HCT116 (cell line): Measurements from ENCODE around the gene C5orf58. TPM values are rescaled to one million over a fixed set of nuclear protein-coding genes. Genes with fewer than 3 reads are reported as not detected.

ENCODE experiments used
- ATAC-seq: fragments of 200-7000 bp; cut with Tn5 transposase; 2 replicates; pipeline ENCODE4 v1.9.1; 2020; ENCODE audit warnings: mild to moderate bottlenecking, moderate library complexity
- BruUV-seq: library from RNA; stranded (reverse); fragments of 400-500 nt; replicated peaks from 2 replicates; lab custom pipeline; 2021; lab: Mats Ljungman, UMichigan
- CTCF ChIA-PET: fragments of 300-600 bp; sonication (Branson Sonifier 250); formaldehyde crosslinking; loops from one replicate; lab custom pipeline; 2021; ENCODE audit warnings: antibody characterized with exemption; lab: Charles Lee
- POLR2A ChIA-PET: fragments of 300-600, 350-600 bp; sonication (Branson Sonifier 250); formaldehyde crosslinking; loops from one replicate; lab custom pipeline; 2021; ENCODE audit warnings: antibody characterized with exemption; lab: Charles Lee
- RAD21 ChIA-PET, 2 experiments: fragments of 300-600 bp; sonication (Branson Sonifier 250); formaldehyde crosslinking; loops; one replicate each; lab custom pipeline; 2023; ENCODE audit warnings: low total read pairs in 2 of 2; ENCODE audit not compliant: uncharacterized antibody in 2 of 2, unreplicated experiment in 2 of 2, low non-redundant PET in 1 of 2; lab: Charles Lee
- DNase-seq: peaks from one replicate; pipeline ENCODE4 v3.0.0-alpha.2; 2010; ENCODE audit warnings: low read depth, low spot score
- H2AFZ ChIP-seq: fragments of 200-600 bp; shearing (Covaris generic), sonication (generic); 2 replicates; pipeline ENCODE4 v1.6.1; 2017; ENCODE audit warnings: low read depth, mixed run types, mixed read lengths, antibody characterized with exemption, low read length; ENCODE audit not compliant: poor library complexity, severe bottlenecking
- H3K27ac ChIP-seq: 2 replicates; pipeline ENCODE4 v1.5.1; 2012; ENCODE audit warnings: low read depth, low read length
- H3K27me3 ChIP-seq: fragments of 200-600 bp; sonication (generic); 2 replicates; pipeline ENCODE4 v1.6.1; 2016; ENCODE audit warnings: mixed run types, low read length, mixed read lengths; ENCODE audit not compliant: insufficient read depth
- H3K36me3 ChIP-seq, 2 experiments: fragments of 200-500 bp in 1 of 2; fragments of 200-600 bp in 1 of 2; sonication (Bioruptor generic) in 1 of 2; sonication (generic) in 1 of 2; 2 replicates each; pipeline versions ENCODE4 v1.5.1 to v1.6.1; 2014 to 2016; ENCODE audit warnings: low read length in 2 of 2, inconsistent platforms in 1 of 2, mixed read lengths in 1 of 2, mixed run types in 1 of 2; ENCODE audit not compliant: insufficient read depth in 2 of 2, control insufficient read depth in 1 of 2
- H3K4me1 ChIP-seq, 2 experiments: fragments of 200-600 bp in 1 of 2; sonication (generic) in 1 of 2; 2 replicates each; pipeline versions ENCODE4 v1.5.1 to v1.6.1; 2012 to 2017; ENCODE audit warnings: low read length in 2 of 2, inconsistent platforms in 1 of 2, mild to moderate bottlenecking in 1 of 2, mixed read lengths in 1 of 2, mixed run types in 1 of 2, moderate library complexity in 1 of 2; ENCODE audit not compliant: insufficient read depth in 2 of 2, control insufficient read depth in 1 of 2
- H3K4me2 ChIP-seq: fragments of 200-600 bp; sonication (generic); 2 replicates; pipeline ENCODE4 v1.6.1; 2017; ENCODE audit warnings: mixed run types, low read length, mixed read lengths
- H3K4me3 ChIP-seq, 2 experiments: fragments of 200-600 bp in 1 of 2; sonication (generic) in 1 of 2; replicated peaks in 1 of 2; 2 replicates each; pipeline ENCODE4 v1.5.1; 2011 to 2016; ENCODE audit warnings: low read length in 2 of 2, control low read depth in 1 of 2, low read depth in 1 of 2, mild to moderate bottlenecking in 1 of 2, mixed read lengths in 1 of 2, mixed run types in 1 of 2
- H3K79me2 ChIP-seq: fragments of 200-600 bp; sonication (generic); 2 replicates; pipeline ENCODE4 v1.6.1; 2017; ENCODE audit warnings: mild to moderate bottlenecking, mixed run types, low read length, moderate library complexity, mixed read lengths; ENCODE audit not compliant: insufficient read depth
- H3K9ac ChIP-seq: fragments of 200-600 bp; sonication (generic); 2 replicates; pipeline ENCODE4 v1.6.1; 2016; ENCODE audit warnings: low read length, mixed read lengths
- H3K9me2 ChIP-seq: fragments of 200-600 bp; sonication (generic), shearing (Covaris generic); 2 replicates; pipeline ENCODE4 v1.6.1; 2017; ENCODE audit warnings: mixed run types, mild to moderate bottlenecking, moderate library complexity; ENCODE audit not compliant: insufficient read depth
- H3K9me3 ChIP-seq, 2 experiments: fragments of 200-500 bp in 1 of 2; fragments of 200-600 bp in 1 of 2; sonication (Bioruptor generic) in 1 of 2; sonication (generic) in 1 of 2; 2 replicates each; pipeline ENCODE4 v1.6.1; 2014 to 2017; ENCODE audit warnings: low read length in 2 of 2, mixed read lengths in 2 of 2, inconsistent platforms in 1 of 2, low read depth in 1 of 2, mild to moderate bottlenecking in 1 of 2, mixed run types in 1 of 2, moderate library complexity in 1 of 2; ENCODE audit not compliant: control insufficient read depth in 1 of 2, insufficient read depth in 1 of 2
- H4K20me1 ChIP-seq: fragments of 200-600 bp; sonication (generic), shearing (Covaris generic); 2 replicates; pipeline ENCODE4 v1.6.1; 2017; ENCODE audit warnings: mixed run types, mild to moderate bottlenecking, moderate library complexity; ENCODE audit not compliant: insufficient read depth
- EGR1 ChIP-seq: IDR thresholded peaks from 2 replicates; pipeline ENCODE4 v1.6.1; 2012; ENCODE audit warnings: low read depth
- EZH2phosphoT487 ChIP-seq: fragments of 200-600 bp; IDR thresholded peaks from 2 replicates; pipeline ENCODE4 v1.6.1; 2018; ENCODE audit warnings: antibody characterized with exemption, borderline replicate concordance
- FOSL1 ChIP-seq: IDR thresholded peaks from 2 replicates; pipeline ENCODE4 v1.6.1; 2012; ENCODE audit warnings: low read depth
- JUND ChIP-seq: IDR thresholded peaks from 2 replicates; pipeline ENCODE4 v1.6.1; 2012
- POLR2A ChIP-seq: IDR thresholded peaks from 2 replicates; pipeline ENCODE4 v1.7.0; 2011; ENCODE audit warnings: borderline replicate concordance; ENCODE audit not compliant: insufficient read depth, insufficient read length; ENCODE audit errors: extremely low read depth
- RAD21 ChIP-seq: IDR thresholded peaks from 2 replicates; pipeline ENCODE4 v1.6.1; 2012; ENCODE audit warnings: low read depth, mild to moderate bottlenecking
- SRF ChIP-seq: IDR thresholded peaks from 2 replicates; pipeline ENCODE4 v1.6.1; 2012; ENCODE audit warnings: low read depth
- TCF7L2 ChIP-seq: IDR thresholded peaks from 2 replicates; pipeline ENCODE4 v1.7.0; 2011; ENCODE audit warnings: borderline replicate concordance, inconsistent platforms; ENCODE audit not compliant: insufficient read depth, insufficient read length; ENCODE audit errors: extremely low read depth
- ZBTB33 ChIP-seq: IDR thresholded peaks from 2 replicates; pipeline ENCODE4 v1.6.1; 2011; ENCODE audit warnings: mild to moderate bottlenecking, low read length, moderate library complexity; ENCODE audit not compliant: insufficient replicate concordance; ENCODE audit errors: extremely low read depth
- ZNF274 ChIP-seq: fragments of 200-500 bp; sonication (Bioruptor generic); IDR thresholded peaks from 2 replicates; pipeline ENCODE4 v1.6.1; 2014; ENCODE audit warnings: mild to moderate bottlenecking, low read depth, low read length, inconsistent platforms
- intact Hi-C: fragments of 100-400 bp; cut with micrococcal nuclease; formaldehyde crosslinking; loops from 2 replicates; pipeline ENCODE4 v1.10.0; 2022
- total RNA-seq: library from RNA; stranded (reverse); gene quantifications from one replicate; pipeline ENCODE4 v1.2.1, GENCODE V29; 2021; ENCODE audit not compliant: unreplicated experiment
- TF ChIP-seq, protein P1 (sequence below): IDR thresholded peaks from 2 replicates; pipeline ENCODE4 v1.6.1; 2012
- TF ChIP-seq, protein P2 (sequence below): IDR thresholded peaks from 2 replicates; pipeline ENCODE4 v1.6.1; 2012

Gene C5orf58
- total RNA-seq, 1 experiment from 2014 or later: not detected

DNA sequence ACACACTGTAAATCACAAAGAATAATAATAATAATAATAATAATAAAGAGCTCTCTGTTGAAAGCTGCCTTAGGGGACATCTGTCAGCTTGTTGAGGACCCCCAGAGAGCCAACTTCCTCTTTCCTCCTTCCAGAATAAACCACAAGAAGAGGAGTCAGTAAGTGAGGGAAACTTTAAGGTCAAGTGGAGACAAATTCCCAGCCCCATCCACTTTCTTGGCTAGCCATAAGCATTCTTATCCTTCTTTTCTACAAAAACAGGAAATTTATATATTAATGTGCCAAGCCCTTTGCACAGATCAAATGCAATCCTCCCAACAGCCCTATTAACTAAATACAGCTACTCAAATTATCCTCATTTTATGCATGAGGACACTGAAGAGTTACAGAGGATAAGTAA is 9.4 kb upstream of the C5orf58 start:
- H3K4me2 ChIP-seq: no peak overlapping the region
- CTCF ChIA-PET: interaction anchor here (5.6 kb wide), 1 partner anchor 197 kb away, joined by 47 read pairs; no protein-coding TSS in a partner anchor
- no TSS peak for BruUV-seq

More for the DNA sequence above, 9.4 kb upstream of the C5orf58 start:
- Histone ChIP-seq H3K9me2 (no peaks in the 10 kb centered on the region), H3K79me2 (no peaks in the 10 kb centered on the region), H3K27ac (no peak overlapping the region), H3K4me3 (no peak overlapping the region), H3K27me3 (peaks cover 3% of the 10 kb centered on the region; the same call in 1 of the 2 replicates), H3K9ac (no peak overlapping the region), H4K20me1 (no peaks in the 10 kb centered on the region)
- RAD21 ChIA-PET: no interaction called here
- TF ChIP-seq JUND (no peak), RAD21 (no peak), EGR1 (no peak), FOSL1 (no peak), ZNF274 (no peak), EZH2phosphoT487 (no peak), TCF7L2 (no peak), ZBTB33 (no peak), POLR2A (no peak), SRF (no peak)
- TF ChIP-seq, protein P1, sequence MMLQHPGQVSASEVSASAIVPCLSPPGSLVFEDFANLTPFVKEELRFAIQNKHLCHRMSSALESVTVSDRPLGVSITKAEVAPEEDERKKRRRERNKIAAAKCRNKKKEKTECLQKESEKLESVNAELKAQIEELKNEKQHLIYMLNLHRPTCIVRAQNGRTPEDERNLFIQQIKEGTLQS: no peak
- TF ChIP-seq, protein P2, sequence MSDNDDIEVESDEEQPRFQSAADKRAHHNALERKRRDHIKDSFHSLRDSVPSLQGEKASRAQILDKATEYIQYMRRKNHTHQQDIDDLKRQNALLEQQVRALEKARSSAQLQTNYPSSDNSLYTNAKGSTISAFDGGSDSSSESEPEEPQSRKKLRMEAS: no peak
- TF ChIP-seq, all 23 proteins: peak for 0
- ATAC-seq (no peak), DNase-seq (no peak)
- Histone ChIP-seq H3K9me3 (no peaks in the 10 kb centered on the region), H3K36me3 (no peaks in the 10 kb centered on the region), H2AFZ (no peak overlapping the region), H3K4me1 (peaks cover 2 to 18% of the 10 kb centered on the region in 2 experiments; a peak in 2 of 4 replicates)
- POLR2A ChIA-PET: no interaction called here
- intact Hi-C loops: loop anchor here (1.0 kb wide), 1 partner anchor 45 kb away; no protein-coding TSS in a partner anchor
